Heart left ventricle (tissue), 13 donors: ENCODE data around the gene RNF19B.

Experiments
- CTCF ChIP-seq, 12 donors: fragments of 200-600 bp; sonication (generic) in 4 of 12; IDR thresholded peaks; one replicate each; pipeline versions ENCODE4 v1.5.0 to v1.8.0; 2018 to 2022; ENCODE audit warnings: antibody characterized with exemption in 12 of 12, mild to moderate bottlenecking in 5 of 12
- POLR2A ChIP-seq, 2 donors: fragments of 450-650 bp; IDR thresholded peaks; one replicate each; pipeline ENCODE4 v1.6.1; 2017; ENCODE audit warnings: antibody characterized with exemption in 2 of 2, mild to moderate bottlenecking in 2 of 2, moderate library complexity in 2 of 2
- donor health status: ischemic (EF 13 %, LVEDD 7.1; RV severe dilation, severe dysfunction).
- donor health status: DM: no; HTN: yes; CAD: no.
- donor health status: DM: no; HTN: no; CAD: no.
- donor health status: ischemic (EF 25% LVEDD 6.9; RV normal size, moderate dysfunction).
- donor health status: ischemic (EF 25% LVEDD 5.7; RV mildly dilated, moderate dysfunction).
- donor health status: ischemic (EF 35%, LVEDD 5.7; RV mildly dilated, moderate dysfunction).
- donor health status: nonischemic (EF 11% LVEDD 7.7; RV severe dilation, severe dysfunction).
- donor health status: DM: yes; HTN: yes; CAD: no.
- donor health status: PGD.
- donor health status: ischemic (EF 29% LVEDD 5.4; RV normal size, mild dysfunction).
- donor health status: nonischemic (EF 23%, LVEDD 6.1; RV moderate dilation, normal function).

GRCh38 chr1:32926562-32926961 is 38.0 kb downstream of the RNF19B start:
- TF ChIP-seq CTCF (IDR thresholded peaks at IDR 0.05), result no peak
- TF ChIP-seq POLR2A (IDR thresholded peaks at IDR 0.05), result no peak
